22Rv1 (cell line): ENCODE results near the gene TLX1.

ENCODE experiments used
- H3K27ac ChIP-seq: fragments of 450-650 bp; 2 replicates; pipeline ENCODE4 v1.5.1; 2017
- ZFX ChIP-seq: fragments of 450-650 bp; IDR thresholded peaks from 2 replicates; pipeline ENCODE4 v1.6.1; 2017; ENCODE audit warnings: antibody characterized with exemption, borderline replicate concordance
- TF ChIP-seq, protein P1 (sequence below): fragments of 450-650 bp; IDR thresholded peaks from 2 replicates; pipeline ENCODE4 v1.5.1; 2017; ENCODE audit warnings: mild to moderate bottlenecking

The TLX1 gene

DNA sequence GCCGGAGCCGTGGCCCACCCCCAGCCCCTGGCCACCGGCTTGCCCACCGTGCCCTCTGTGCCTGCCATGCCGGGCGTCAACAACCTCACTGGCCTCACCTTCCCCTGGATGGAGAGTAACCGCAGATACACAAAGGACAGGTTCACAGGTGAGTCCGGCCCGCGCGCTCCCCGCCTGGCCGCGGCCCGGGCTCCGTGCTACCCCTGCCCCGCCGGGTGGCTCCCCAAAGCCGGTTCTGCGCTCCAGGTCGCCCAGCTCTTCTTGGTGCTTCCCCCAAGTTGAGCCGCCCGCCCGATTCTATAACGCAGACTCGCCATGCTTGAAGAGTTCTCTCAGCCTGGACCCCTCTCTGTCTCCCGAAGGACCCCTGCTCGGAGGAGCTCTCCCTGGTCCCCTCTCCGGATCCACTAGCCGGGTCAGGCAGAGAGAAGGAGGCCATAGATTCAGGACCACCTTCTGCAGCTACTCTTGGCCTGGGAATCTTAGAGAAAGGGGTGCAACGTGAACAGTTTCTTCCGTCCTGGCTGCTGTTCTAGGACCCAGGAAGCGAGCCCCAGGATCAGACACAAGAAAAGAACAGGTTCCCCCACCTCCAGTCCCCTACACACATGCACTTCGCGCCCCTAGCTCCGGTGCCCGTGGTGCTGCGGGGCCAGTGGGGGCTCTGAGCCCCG, 999 bp downstream of the TLX1 start:
- no peak overlapping the region for H3K27ac ChIP-seq

GRCh38 chr10:101132636-101133473, 1.8 kb downstream of the TLX1 start:
- no peak overlapping the region for H3K27ac ChIP-seq
- no peak for TF ChIP-seq ZFX
- TF ChIP-seq, protein P1, sequence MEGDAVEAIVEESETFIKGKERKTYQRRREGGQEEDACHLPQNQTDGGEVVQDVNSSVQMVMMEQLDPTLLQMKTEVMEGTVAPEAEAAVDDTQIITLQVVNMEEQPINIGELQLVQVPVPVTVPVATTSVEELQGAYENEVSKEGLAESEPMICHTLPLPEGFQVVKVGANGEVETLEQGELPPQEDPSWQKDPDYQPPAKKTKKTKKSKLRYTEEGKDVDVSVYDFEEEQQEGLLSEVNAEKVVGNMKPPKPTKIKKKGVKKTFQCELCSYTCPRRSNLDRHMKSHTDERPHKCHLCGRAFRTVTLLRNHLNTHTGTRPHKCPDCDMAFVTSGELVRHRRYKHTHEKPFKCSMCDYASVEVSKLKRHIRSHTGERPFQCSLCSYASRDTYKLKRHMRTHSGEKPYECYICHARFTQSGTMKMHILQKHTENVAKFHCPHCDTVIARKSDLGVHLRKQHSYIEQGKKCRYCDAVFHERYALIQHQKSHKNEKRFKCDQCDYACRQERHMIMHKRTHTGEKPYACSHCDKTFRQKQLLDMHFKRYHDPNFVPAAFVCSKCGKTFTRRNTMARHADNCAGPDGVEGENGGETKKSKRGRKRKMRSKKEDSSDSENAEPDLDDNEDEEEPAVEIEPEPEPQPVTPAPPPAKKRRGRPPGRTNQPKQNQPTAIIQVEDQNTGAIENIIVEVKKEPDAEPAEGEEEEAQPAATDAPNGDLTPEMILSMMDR = no peak

More for the DNA sequence above, 999 bp downstream of the TLX1 start:
- TF ChIP-seq, protein P1 = no peak
- TF ChIP-seq ZFX = no peak

- no peak overlapping the region for H3K27ac ChIP-seq
- no peak for TF ChIP-seq ZFX
- TF ChIP-seq, protein P1 = no peak
These were observed 2.6 kb downstream of the TLX1 start for GRCh38 chr10:101133489-101134298.

DNA sequence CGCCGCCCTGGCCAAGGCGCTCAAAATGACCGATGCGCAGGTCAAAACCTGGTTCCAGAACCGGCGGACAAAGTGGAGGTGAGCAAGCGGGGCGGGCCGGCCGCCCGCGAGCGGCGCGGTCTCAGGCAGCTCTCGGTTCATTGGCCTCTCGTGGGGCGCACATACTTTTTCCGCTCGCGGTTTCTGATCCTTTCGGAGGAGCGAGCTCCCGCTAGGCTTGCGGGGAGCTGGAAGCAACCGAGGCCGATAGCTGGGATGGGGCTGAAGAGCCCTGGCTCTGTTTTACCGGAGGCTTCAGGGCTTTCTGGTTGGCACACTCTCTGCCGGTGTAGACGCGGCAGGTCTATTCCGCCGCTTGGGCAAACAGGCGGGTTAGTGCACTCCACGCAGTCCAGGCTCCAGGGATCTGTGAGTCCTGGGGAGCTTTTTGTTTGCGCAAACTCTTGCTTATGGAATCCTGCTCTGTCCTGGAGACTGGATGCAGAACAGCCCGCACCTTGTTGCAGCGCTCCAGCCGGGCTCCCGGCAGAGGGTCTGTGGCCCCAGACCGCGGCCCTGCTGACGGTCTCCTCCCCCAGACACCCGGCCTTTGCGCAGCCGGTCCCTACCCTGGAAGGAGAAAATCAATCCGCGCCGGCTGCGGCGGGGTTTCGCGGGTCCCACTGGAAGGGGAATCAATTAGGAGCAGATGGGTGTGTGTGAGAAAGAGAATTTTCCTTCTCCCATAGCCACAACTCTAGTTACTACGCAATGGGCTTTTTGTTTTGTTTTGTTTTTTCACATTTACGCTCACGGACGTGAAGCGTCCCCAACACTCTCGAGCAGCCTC, 3.4 kb downstream of the TLX1 start:
- H3K27ac ChIP-seq = no peak overlapping the region
- TF ChIP-seq, protein P1 = no peak

GRCh38 chr10:101135141-101136006, 4.3 kb downstream of the TLX1 start:
- no peak overlapping the region for H3K27ac ChIP-seq
- no peak for TF ChIP-seq ZFX
- TF ChIP-seq, protein P1 = no peak

- no peak overlapping the region for H3K27ac ChIP-seq
- no peak for TF ChIP-seq ZFX
- TF ChIP-seq, protein P1 = no peak
These were observed 5.1 kb downstream of the TLX1 start for GRCh38 chr10:101136007-101136707.
